Measurements from ENCODE around the gene PDSS2. TPM values are rescaled to one million over a fixed set of nuclear protein-coding genes. Genes with fewer than 3 reads are reported as not detected.

Gene PDSS2
- total RNA-seq, 1 experiment from 2014 or later: 17.7 TPM

GRCh38 chr6:107218142-107218541 is 241.2 kb downstream of the PDSS2 start:
- POLR2A ChIA-PET: no interaction called here
- no peaks in the 10 kb centered on the region for H3K9me3 ChIP-seq (ENCODE audit: control insufficient read depth, insufficient read depth, low read depth, low read length)
- in situ Hi-C loops (cut with HindIII; ENCODE audit: low pct_unique_long_range_greater_than_20kb, low sequenced_read_pairs): no loop called here
- H3K4me3 ChIP-seq (ENCODE audit: low read depth in 2 of 2, low read length in 2 of 2): no peak overlapping the region
- ATAC-seq (no peak), DNase-seq (ENCODE audit: low read depth, low spot score) (no peak)
- TF ChIP-seq SIN3A (IDR thresholded peaks at IDR 0.05; ENCODE audit: borderline replicate concordance, insufficient read depth, low read depth, low read length): no peak
- no peak for TF ChIP-seq CTCF (IDR thresholded peaks at IDR 0.05)
- TF ChIP-seq REST (IDR thresholded peaks at IDR 0.05; ENCODE audit: insufficient read depth in 1 of 2, low read depth in 2 of 2, low read length in 1 of 2): no peak
- no peak for TF ChIP-seq POLR2AphosphoS5 (IDR thresholded peaks at IDR 0.05; ENCODE audit: low read depth, low read length)
- no peak for TF ChIP-seq TCF7L2 (IDR thresholded peaks at IDR 0.05; ENCODE audit: low read depth, low read length)
- CTCF ChIA-PET: no interaction called here
- H3K27me3 ChIP-seq (ENCODE audit: control insufficient read depth, insufficient read depth, low read length): no peaks in the 10 kb centered on the region
- no TSS peak for BruUV-seq (replicated peaks)
- no peak overlapping the region for H3K27ac ChIP-seq (ENCODE audit: low read length)
- no peaks in the 10 kb centered on the region for H3K36me3 ChIP-seq (ENCODE audit: control insufficient read depth, insufficient read depth, low read length)
- intact Hi-C loops (cut with micrococcal nuclease; ENCODE audit: unreplicated experiment): no loop called here
- no peaks in the 10 kb centered on the region for H3K4me1 ChIP-seq (ENCODE audit: control insufficient read depth, insufficient read depth, low read length)

GRCh38 chr6:107217248-107217647 is 242.1 kb downstream of the PDSS2 start:
- no peaks in the 10 kb centered on the region for H3K36me3 ChIP-seq (ENCODE audit: control insufficient read depth, insufficient read depth, low read length)
- no peaks in the 10 kb centered on the region for H3K4me1 ChIP-seq (ENCODE audit: control insufficient read depth, insufficient read depth, low read length)
- intact Hi-C loops (cut with micrococcal nuclease; ENCODE audit: unreplicated experiment): no loop called here
- no peak for TF ChIP-seq CTCF (IDR thresholded peaks at IDR 0.05)
- TF ChIP-seq POLR2AphosphoS5 (IDR thresholded peaks at IDR 0.05; ENCODE audit: low read depth, low read length): no peak
- TF ChIP-seq REST (IDR thresholded peaks at IDR 0.05; ENCODE audit: insufficient read depth in 1 of 2, low read depth in 2 of 2, low read length in 1 of 2): no peak
- no peak for TF ChIP-seq TCF7L2 (IDR thresholded peaks at IDR 0.05; ENCODE audit: low read depth, low read length)
- no peak for TF ChIP-seq SIN3A (IDR thresholded peaks at IDR 0.05; ENCODE audit: borderline replicate concordance, insufficient read depth, low read depth, low read length)
- no peaks in the 10 kb centered on the region for H3K27me3 ChIP-seq (ENCODE audit: control insufficient read depth, insufficient read depth, low read length)
- H3K9me3 ChIP-seq (ENCODE audit: control insufficient read depth, insufficient read depth, low read depth, low read length): no peaks in the 10 kb centered on the region
- H3K27ac ChIP-seq (ENCODE audit: low read length): no peak overlapping the region
- H3K4me3 ChIP-seq (ENCODE audit: low read depth in 2 of 2, low read length in 2 of 2): no peak overlapping the region
- ChIA-PET CTCF (no interaction called here), POLR2A (no interaction called here)
- no TSS peak for BruUV-seq (replicated peaks)
- in situ Hi-C loops (cut with HindIII; ENCODE audit: low pct_unique_long_range_greater_than_20kb, low sequenced_read_pairs): no loop called here
- no peak for ATAC-seq
- DNase-seq (ENCODE audit: low read depth, low spot score): no peak

Data from Panc1 (cell line).